H9 (cell line): Measurements from ENCODE around the gene BCAR1. TPM values are rescaled to one million over a fixed set of nuclear protein-coding genes. Genes with fewer than 3 reads are reported as not detected.

Experiments used
- DNase-seq: peaks from one replicate; pipeline ENCODE4 v3.0.0-alpha.2; 2017
- H2AFZ ChIP-seq: one replicate; pipeline ENCODE4 v1.6.1; 2013; ENCODE audit warnings: mild to moderate bottlenecking, low read length, control low read depth, moderate library complexity
- H2AK5ac ChIP-seq: 2 replicates; pipeline ENCODE4 v1.6.1; 2013; ENCODE audit warnings: low read length, control low read depth, mixed read lengths; ENCODE audit not compliant: insufficient read length
- H2BK120ac ChIP-seq: one replicate; pipeline ENCODE4 v1.6.1; 2013; ENCODE audit warnings: low read depth, mild to moderate bottlenecking, low read length, control low read depth, inconsistent platforms; ENCODE audit not compliant: poor library complexity, severe bottlenecking
- H2BK12ac ChIP-seq: 2 replicates; pipeline ENCODE4 v1.6.1; 2013; ENCODE audit warnings: low read length, control low read depth, mixed read lengths, low read depth; ENCODE audit not compliant: insufficient read length
- H2BK15ac ChIP-seq: 2 replicates; pipeline ENCODE4 v1.6.1; 2013; ENCODE audit warnings: low read depth, low read length, control low read depth
- H2BK20ac ChIP-seq: one replicate; pipeline ENCODE4 v1.6.1; 2013; ENCODE audit warnings: low read depth, mild to moderate bottlenecking, low read length, control low read depth, inconsistent platforms; ENCODE audit not compliant: poor library complexity, severe bottlenecking
- H2BK5ac ChIP-seq: 2 replicates; pipeline ENCODE4 v1.6.1; 2013; ENCODE audit warnings: low read length, control low read depth, mixed read lengths; ENCODE audit not compliant: insufficient read length
- H3K14ac ChIP-seq: 2 replicates; pipeline ENCODE4 v1.6.1; 2013; ENCODE audit warnings: low read length, control low read depth; ENCODE audit not compliant: insufficient read depth
- H3K18ac ChIP-seq: 2 replicates; pipeline ENCODE4 v1.6.1; 2013; ENCODE audit warnings: low read depth, mild to moderate bottlenecking, mixed read lengths, low read length, control low read depth; ENCODE audit not compliant: insufficient read length
- H3K23ac ChIP-seq: 2 replicates; pipeline ENCODE4 v1.6.1; 2013; ENCODE audit warnings: low read length, control low read depth, mixed read lengths, low read depth; ENCODE audit not compliant: insufficient read length
- H3K23me2 ChIP-seq: 2 replicates; pipeline ENCODE4 v1.6.1; 2013; ENCODE audit warnings: low read depth, mild to moderate bottlenecking, mixed read lengths, low read length, control low read depth; ENCODE audit not compliant: insufficient read length, poor library complexity, severe bottlenecking
- H3K27ac ChIP-seq: 2 replicates; pipeline ENCODE4 v1.5.1; 2013; ENCODE audit warnings: low read length, control low read depth, mixed read lengths, low read depth; ENCODE audit not compliant: insufficient read length
- H3K27me3 ChIP-seq: 2 replicates; pipeline ENCODE4 v1.6.1; 2013; ENCODE audit warnings: low read length, control low read depth, inconsistent platforms; ENCODE audit not compliant: insufficient read depth
- H3K4ac ChIP-seq: 2 replicates; pipeline ENCODE4 v1.6.1; 2013; ENCODE audit warnings: low read depth, mild to moderate bottlenecking, control low read depth, inconsistent platforms, low read length, moderate library complexity
- H3K4me1 ChIP-seq: 2 replicates; pipeline ENCODE4 v1.6.1; 2013; ENCODE audit warnings: low read length, control low read depth, inconsistent platforms; ENCODE audit not compliant: insufficient read depth
- H3K4me2 ChIP-seq: 2 replicates; pipeline ENCODE4 v1.6.1; 2013; ENCODE audit warnings: low read length, control low read depth, mixed read lengths; ENCODE audit not compliant: insufficient read length, insufficient read depth
- H3K56ac ChIP-seq: 2 replicates; pipeline ENCODE4 v1.6.1; 2013; ENCODE audit warnings: low read depth, mild to moderate bottlenecking, mixed read lengths, low read length, control low read depth; ENCODE audit not compliant: insufficient read length
- H3K79me1 ChIP-seq: 2 replicates; pipeline ENCODE4 v1.6.1; 2013; ENCODE audit warnings: low read depth, mild to moderate bottlenecking, moderate library complexity, low read length, control low read depth, inconsistent platforms; ENCODE audit not compliant: insufficient read depth, poor library complexity, severe bottlenecking
- H3K79me2 ChIP-seq: 2 replicates; pipeline ENCODE4 v1.6.1; 2013; ENCODE audit warnings: low read length, control low read depth, inconsistent platforms; ENCODE audit not compliant: insufficient read depth
- H3K9ac ChIP-seq: 2 replicates; pipeline ENCODE4 v1.6.1; 2013; ENCODE audit warnings: low read length, control low read depth, mixed read lengths; ENCODE audit not compliant: insufficient read length; ENCODE audit errors: extremely low read depth
- H3K9me3 ChIP-seq: one replicate; pipeline ENCODE4 v1.6.1; 2013; ENCODE audit warnings: low read depth, low read length, inconsistent platforms; ENCODE audit not compliant: control insufficient read depth
- H3T11ph ChIP-seq: one replicate; pipeline ENCODE4 v1.6.1; 2013; ENCODE audit warnings: mild to moderate bottlenecking, low read length, control low read depth, inconsistent platforms
- H4K20me1 ChIP-seq: one replicate; pipeline ENCODE4 v1.6.1; 2013; ENCODE audit not compliant: control insufficient read depth, insufficient read length, insufficient read depth
- H4K5ac ChIP-seq: 2 replicates; pipeline ENCODE4 v1.6.1; 2013; ENCODE audit warnings: low read depth, mild to moderate bottlenecking, mixed read lengths, low read length, control low read depth; ENCODE audit not compliant: insufficient read length
- H4K8ac ChIP-seq: replicated peaks from 2 replicates; pipeline ENCODE4 v1.6.1; 2013; ENCODE audit warnings: low read length, control low read depth, mixed read lengths, low read depth; ENCODE audit not compliant: insufficient read length
- H4K91ac ChIP-seq: 2 replicates; pipeline ENCODE4 v1.6.1; 2013; ENCODE audit warnings: low read depth, mild to moderate bottlenecking, moderate library complexity, mixed read lengths, low read length, control low read depth; ENCODE audit not compliant: insufficient read length
- H3K27ac Mint-ChIP-seq, 3 experiments: 2 replicates in 2 of 3; 3 replicates in 1 of 3; pipeline ENCODE4 v1.8.0; 2020 to 2021; ENCODE audit warnings: mixed read lengths in 3 of 3, mild to moderate bottlenecking in 1 of 3, moderate library complexity in 1 of 3
- H3K27me3 Mint-ChIP-seq: 2 replicates; pipeline ENCODE4 v1.8.0; 2021; ENCODE audit warnings: low read depth, mild to moderate bottlenecking, moderate library complexity, mixed read lengths
- H3K36me3 Mint-ChIP-seq, 3 experiments: 2 replicates in 2 of 3; 3 replicates in 1 of 3; pipeline ENCODE4 v1.8.0; 2020 to 2021; ENCODE audit warnings: low read depth in 3 of 3, mixed read lengths in 3 of 3; ENCODE audit not compliant: insufficient read depth in 1 of 3
- H3K4me1 Mint-ChIP-seq, 2 experiments: 2 replicates each; pipeline ENCODE4 v1.8.0; 2020; ENCODE audit warnings: mixed read lengths in 2 of 2
- H3K4me3 Mint-ChIP-seq, 2 experiments: 2 replicates in 1 of 2; 3 replicates in 1 of 2; pipeline ENCODE4 v1.8.0; 2020 to 2021; ENCODE audit warnings: mild to moderate bottlenecking in 2 of 2, mixed read lengths in 2 of 2, moderate library complexity in 1 of 2
- H3K9me3 Mint-ChIP-seq, 2 experiments: 2 replicates in 1 of 2; 3 replicates in 1 of 2; pipeline ENCODE4 v1.8.0; 2020; ENCODE audit warnings: mild to moderate bottlenecking in 2 of 2, mixed read lengths in 2 of 2, moderate library complexity in 1 of 2
- WGBS: extraction: QIAGEN DNeasy Blood & Tissue Kit; methylation state at CpG from one replicate; pipeline ENCODE4 v1.1.7; 2013; ENCODE audit warnings: missing lambda C conversion rate, low lambda C conversion rate, mixed read lengths; ENCODE audit not compliant: insufficient read length; ENCODE audit errors: extremely low coverage; 5-methylcytosine and 5-hydroxymethylcytosine counted together
- total RNA-seq: library from RNA; stranded (reverse); gene quantifications from 2 replicates; pipeline ENCODE4 v1.2.1, GENCODE V29; 2021
- TF ChIP-seq, protein P1 (sequence below): fragments of 200-600 bp; sonication (generic); conservative IDR thresholded peaks from 3 replicates; pipeline ENCODE4 v1.8.0; 2021; ENCODE audit warnings: antibody characterized with exemption, mild to moderate bottlenecking

BCAR1 gene
- total RNA-seq, 1 experiment from 2014 or later, result 97.1 TPM

GRCh38 chr16:75292691-75293090, 41.3 kb upstream of the BCAR1 start:
- H3K27me3 Mint-ChIP-seq, result no peaks in the 10 kb centered on the region
- Histone ChIP-seq H3K4ac (no peak overlapping the region), H2BK20ac (no peak overlapping the region), H4K5ac (no peak overlapping the region), H3K27ac (no peak overlapping the region), H2BK15ac (no peak overlapping the region), H2BK12ac (no peak overlapping the region), H3K23ac (no peak overlapping the region), H3K18ac (no peak overlapping the region), H2BK5ac (no peak overlapping the region), H3K23me2 (no peaks in the 10 kb centered on the region), H3K9me3 (no peaks in the 10 kb centered on the region), H2BK120ac (no peak overlapping the region), H3K9ac (no peak overlapping the region), H4K91ac (no peak overlapping the region), H4K20me1 (no peaks in the 10 kb centered on the region), H3T11ph (no peak overlapping the region), H3K79me2 (no peaks in the 10 kb centered on the region), H3K4me1 (no peaks in the 10 kb centered on the region), H4K8ac (no peak overlapping the region), H3K56ac (no peak overlapping the region), H2AFZ (no peak overlapping the region), H3K4me2 (no peak overlapping the region), H3K79me1 (no peaks in the 10 kb centered on the region), H3K14ac (no peak overlapping the region), H2AK5ac (no peak overlapping the region), H3K27me3 (no peaks in the 10 kb centered on the region)
- DNase-seq, result no peak
- H3K9me3 Mint-ChIP-seq, result no peaks in the 10 kb centered on the region
- H3K4me3 Mint-ChIP-seq, result no peak overlapping the region
- WGBS, result no CpG with 5 or more reads among the region's 3 CpGs
- no peak overlapping the region for H3K27ac Mint-ChIP-seq
- no peaks in the 10 kb centered on the region for H3K4me1 Mint-ChIP-seq
- TF ChIP-seq, protein P1, sequence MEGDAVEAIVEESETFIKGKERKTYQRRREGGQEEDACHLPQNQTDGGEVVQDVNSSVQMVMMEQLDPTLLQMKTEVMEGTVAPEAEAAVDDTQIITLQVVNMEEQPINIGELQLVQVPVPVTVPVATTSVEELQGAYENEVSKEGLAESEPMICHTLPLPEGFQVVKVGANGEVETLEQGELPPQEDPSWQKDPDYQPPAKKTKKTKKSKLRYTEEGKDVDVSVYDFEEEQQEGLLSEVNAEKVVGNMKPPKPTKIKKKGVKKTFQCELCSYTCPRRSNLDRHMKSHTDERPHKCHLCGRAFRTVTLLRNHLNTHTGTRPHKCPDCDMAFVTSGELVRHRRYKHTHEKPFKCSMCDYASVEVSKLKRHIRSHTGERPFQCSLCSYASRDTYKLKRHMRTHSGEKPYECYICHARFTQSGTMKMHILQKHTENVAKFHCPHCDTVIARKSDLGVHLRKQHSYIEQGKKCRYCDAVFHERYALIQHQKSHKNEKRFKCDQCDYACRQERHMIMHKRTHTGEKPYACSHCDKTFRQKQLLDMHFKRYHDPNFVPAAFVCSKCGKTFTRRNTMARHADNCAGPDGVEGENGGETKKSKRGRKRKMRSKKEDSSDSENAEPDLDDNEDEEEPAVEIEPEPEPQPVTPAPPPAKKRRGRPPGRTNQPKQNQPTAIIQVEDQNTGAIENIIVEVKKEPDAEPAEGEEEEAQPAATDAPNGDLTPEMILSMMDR, result no peak
- H3K36me3 Mint-ChIP-seq, result peaks cover 11 to 48% (median 34%) of the 10 kb centered on the region in 3 experiments; a peak in 6 of 7 replicates
